Stimulated activated CD4-positive, alpha-beta T cell treated with anti-CD3 and anti-CD28 coated beads, Interleukin-4, amount 100 ng/mL, for 48 hours (primary cell): Measurements from ENCODE around the gene CHMP2A.

Experiments used
- DNase-seq, 2 donors: peaks; one replicate each; pipeline ENCODE4 v3.0.0-alpha.2; 2020; ENCODE audit warnings: low read depth in 2 of 2

The CHMP2A gene

GRCh38 chr19:58538257-58539168 is 16.4 kb downstream of the CHMP2A start:
- DNase-seq: peak in 1 of 2 donors; percentile 40

- DNase-seq: no peak
Observed at GRCh38 chr19:58536852-58537798, 17.8 kb downstream of the CHMP2A start.

GRCh38 chr19:58535857-58536256 is 19.0 kb downstream of the CHMP2A start:
- DNase-seq: no peak

- no peak for DNase-seq
Observed at GRCh38 chr19:58531034-58531840, 23.7 kb downstream of the CHMP2A start.

- no peak for DNase-seq
Observed at GRCh38 chr19:58529405-58529804, 25.5 kb downstream of the CHMP2A start.

- no peak for DNase-seq
Observed at GRCh38 chr19:58522709-58523108, 32.2 kb downstream of the CHMP2A start.

- no peak for DNase-seq
Observed at GRCh38 chr19:58521651-58522050, 33.3 kb downstream of the CHMP2A start.

GRCh38 chr19:58520257-58520599 is 34.7 kb downstream of the CHMP2A start:
- DNase-seq: no peak

GRCh38 chr19:58519355-58520256 is 35.3 kb downstream of the CHMP2A start, which contains the start of gene ZBTB45:
Gene ZBTB45, minus strand, starts transcription at chr19:58519810. Its CDS starts 2,137 bp downstream, at chr19:58517673.
- DNase-seq: peak; percentile 90 to 92

GRCh38 chr19:58519087-58519354 is 35.9 kb downstream of the CHMP2A start:
- peak; percentile 31 to 32 for DNase-seq

- no peak for DNase-seq
Observed at GRCh38 chr19:58518256-58519086, 36.4 kb downstream of the CHMP2A start.

- DNase-seq: no peak
Observed at GRCh38 chr19:58516964-58517833, 37.7 kb downstream of the CHMP2A start.

- no peak for DNase-seq
Observed at GRCh38 chr19:58516246-58516836, 38.6 kb downstream of the CHMP2A start.

GRCh38 chr19:58515259-58515658 is 39.6 kb downstream of the CHMP2A start:
- no peak for DNase-seq

GRCh38 chr19:58514564-58515022 is 40.3 kb downstream of the CHMP2A start:
- DNase-seq: no peak

GRCh38 chr19:58513694-58514563 is 41.0 kb downstream of the CHMP2A start:
- DNase-seq: peak; percentile 94 to 97

GRCh38 chr19:58513213-58513693 is 41.7 kb downstream of the CHMP2A start:
- no peak for DNase-seq
